SIG-M5 (cell line): ENCODE measurements around the gene BRAT1.

Experiments
- DNase-seq: peaks from one replicate; lab custom pipeline; 2025; lab: John Stamatoyannopoulos, UW

The BRAT1 gene

GRCh38 chr7:2559283-2559950 is 4.1 kb upstream of the BRAT1 start:
- DNase-seq, result no peak

GRCh38 chr7:2558629-2559282 is 3.4 kb upstream of the BRAT1 start, which contains the start of gene IQCE:
Gene IQCE, plus strand, starts transcription at chr7:2558979. Its CDS starts 203 bp downstream, at chr7:2559182.
- no peak for DNase-seq

- DNase-seq, result no peak
These were observed 638 bp downstream of the BRAT1 start for GRCh38 chr7:2554661-2555111.

- no peak for DNase-seq
These were observed 1.3 kb downstream of the BRAT1 start for GRCh38 chr7:2553831-2554581.

GRCh38 chr7:2553108-2553507 is 2.2 kb downstream of the BRAT1 start:
- DNase-seq, result no peak

- DNase-seq, result no peak
These were observed 3.9 kb downstream of the BRAT1 start for GRCh38 chr7:2551418-2551817.

- no peak for DNase-seq
These were observed 8.3 kb downstream of the BRAT1 start for GRCh38 chr7:2546776-2547586.

- no peak for DNase-seq
These were observed 9.4 kb downstream of the BRAT1 start for GRCh38 chr7:2545746-2546425.

DNA sequence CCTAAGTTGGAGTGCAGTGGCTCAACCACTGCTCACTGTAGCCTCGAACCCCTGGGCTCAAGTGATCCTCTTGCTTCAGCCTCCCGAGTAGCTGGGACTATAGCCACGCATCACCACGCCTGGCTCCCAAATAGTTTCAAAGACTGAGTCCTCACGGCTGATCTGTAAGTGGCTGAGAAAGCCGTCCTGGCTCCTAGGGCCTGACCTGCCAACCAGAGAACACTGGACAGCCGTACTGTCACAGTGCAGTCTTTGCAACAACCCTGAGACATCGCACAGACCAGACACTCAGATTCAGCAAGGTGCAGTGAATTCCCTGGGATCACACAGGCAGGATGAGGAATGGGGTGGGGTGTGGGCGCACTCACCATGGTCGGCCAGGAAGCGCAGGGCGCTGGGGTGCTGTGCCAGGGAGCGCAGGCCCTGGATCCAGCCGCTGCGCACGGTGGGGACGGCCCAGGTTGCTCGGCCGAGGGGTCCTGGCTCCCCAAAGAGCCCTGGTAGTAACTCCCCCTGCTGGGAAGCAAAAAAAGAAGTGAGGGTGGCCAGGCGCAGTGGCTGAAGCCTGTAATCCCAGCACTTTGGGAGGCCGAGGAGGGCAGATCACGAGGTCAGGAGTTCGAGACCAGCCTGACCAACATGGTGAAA is 10.7 kb downstream of the BRAT1 start:
- no peak for DNase-seq

DNA sequence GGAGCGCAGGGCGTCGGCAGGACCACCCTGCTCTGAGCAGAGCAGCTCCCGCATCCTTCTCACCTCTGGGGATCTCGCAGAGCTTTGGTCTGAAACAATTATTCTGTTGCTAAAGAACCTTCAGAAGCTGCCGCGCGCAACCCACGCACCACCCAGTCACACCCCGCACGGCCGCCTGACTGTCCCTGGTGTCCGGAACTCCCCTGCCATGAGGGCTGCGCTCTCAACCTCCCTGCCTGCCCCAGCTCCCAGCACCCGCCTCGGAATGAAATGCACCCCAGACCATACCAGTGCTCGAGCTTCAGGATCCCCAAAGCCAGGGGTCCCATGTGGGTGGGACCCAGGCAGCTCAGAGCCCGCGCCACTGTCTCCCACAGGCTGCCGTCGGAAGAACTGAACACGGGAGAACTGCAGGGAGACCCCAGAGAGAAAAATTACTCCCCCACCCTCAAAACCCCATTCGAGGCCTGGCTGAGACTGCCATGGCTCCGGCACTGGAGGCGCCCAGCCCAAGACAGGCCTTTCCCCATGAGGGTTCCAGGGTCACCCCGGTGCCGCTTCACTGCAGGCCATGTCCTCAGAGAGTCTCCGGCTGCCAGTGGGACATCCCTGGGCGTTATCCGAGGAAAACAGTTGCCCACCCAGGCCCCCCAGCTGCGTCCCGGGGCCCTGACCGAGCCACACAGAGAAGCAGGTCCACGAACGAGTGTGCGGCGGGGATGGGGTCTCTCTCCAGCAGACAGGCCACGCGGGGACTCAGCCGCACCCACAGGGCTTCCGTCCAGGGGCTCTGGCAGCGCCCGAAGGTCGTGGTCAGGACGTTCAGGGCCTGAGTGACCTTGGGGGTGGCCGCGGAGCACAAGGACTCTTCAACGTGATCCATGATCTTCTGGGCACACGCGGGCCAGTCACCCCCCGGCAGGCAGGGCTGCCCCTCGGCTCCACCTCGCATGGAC is 12.1 kb downstream of the BRAT1 start:
- DNase-seq, result no peak

DNA sequence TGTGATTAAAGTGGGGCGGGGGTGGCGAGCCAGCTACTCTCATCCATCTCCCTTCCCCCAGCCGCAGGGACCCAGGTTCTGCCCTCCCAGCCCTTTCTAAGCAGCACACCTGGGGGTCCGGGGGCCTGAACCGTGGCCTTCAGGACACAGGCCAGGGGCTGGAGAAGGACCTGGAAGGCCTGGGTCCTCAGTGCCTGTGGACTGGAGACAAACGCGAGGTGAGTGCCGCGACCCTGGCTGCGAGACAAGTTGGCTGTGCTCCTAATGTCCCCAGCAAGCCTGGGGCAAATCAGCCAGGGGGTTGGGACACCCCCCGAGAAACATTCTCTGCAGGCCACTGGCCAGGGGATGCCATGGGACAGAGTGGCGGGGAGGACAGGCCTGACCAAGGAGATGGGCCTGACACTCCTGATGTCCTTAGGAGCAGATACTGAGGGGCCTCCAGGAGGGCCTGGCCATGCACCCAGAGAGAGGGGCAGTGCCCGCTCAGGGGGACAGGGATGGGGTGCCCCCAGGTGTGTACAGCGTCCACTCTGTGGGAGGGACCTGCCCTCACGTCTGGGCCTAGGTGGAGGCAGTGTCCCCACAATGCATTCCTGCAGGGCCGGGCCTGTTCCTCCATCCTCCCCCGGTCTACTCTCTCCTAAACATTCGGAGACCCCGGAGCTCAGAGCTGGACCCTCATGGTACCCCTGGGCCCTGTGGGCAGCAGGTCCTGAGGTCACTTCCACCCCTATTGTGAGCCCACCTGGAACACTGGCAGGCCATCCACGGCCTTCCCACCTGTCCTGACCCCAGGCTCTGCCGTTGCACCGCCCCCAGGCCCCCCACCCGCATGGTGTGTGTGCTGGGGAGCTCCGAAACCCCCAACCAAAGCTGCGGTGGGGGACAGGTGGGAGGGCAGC is 13.1 kb downstream of the BRAT1 start:
- DNase-seq, result no peak

- no peak for DNase-seq
These were observed 13.9 kb downstream of the BRAT1 start for GRCh38 chr7:2541291-2542010.

DNA sequence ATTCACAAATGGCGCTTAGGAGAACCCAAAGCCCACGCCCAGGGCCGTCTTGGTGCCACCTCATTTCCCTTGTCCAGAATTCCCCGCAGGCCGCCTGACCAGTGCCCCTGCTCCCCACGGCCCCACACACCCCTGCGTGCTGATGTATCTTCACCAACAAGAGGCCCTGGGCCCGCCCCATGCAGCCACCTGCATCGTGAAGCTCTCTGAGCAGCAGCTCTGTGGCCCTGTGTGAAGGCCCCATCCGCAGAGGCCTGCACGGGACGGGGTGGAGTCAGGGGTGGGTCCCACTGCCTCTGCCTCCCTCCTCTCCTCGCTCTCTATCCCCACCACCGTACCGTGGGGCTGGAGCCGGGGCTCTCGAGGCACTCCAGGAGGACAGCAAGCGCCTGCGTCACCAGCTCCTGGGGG is 14.7 kb downstream of the BRAT1 start:
- DNase-seq, result no peak

DNA sequence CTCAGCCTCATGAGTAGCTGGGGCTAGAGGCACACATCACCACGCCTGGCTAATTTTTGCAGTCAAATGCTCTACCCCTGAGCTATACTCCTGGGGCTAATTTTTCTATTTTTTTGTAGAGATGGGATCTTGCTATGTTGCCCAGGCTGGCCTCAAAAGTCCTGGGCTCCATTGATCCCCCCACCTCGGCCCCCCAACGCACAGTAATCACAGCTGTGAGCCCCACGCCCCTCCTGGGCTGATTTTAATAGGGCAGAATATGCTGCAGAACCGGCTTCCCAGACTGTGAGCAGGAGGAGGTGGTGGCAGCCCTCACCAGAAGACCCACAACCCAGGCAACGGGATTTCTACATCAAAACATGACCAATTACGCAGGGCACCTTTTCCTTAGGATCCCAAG is 15.2 kb downstream of the BRAT1 start:
- no peak for DNase-seq

DNA sequence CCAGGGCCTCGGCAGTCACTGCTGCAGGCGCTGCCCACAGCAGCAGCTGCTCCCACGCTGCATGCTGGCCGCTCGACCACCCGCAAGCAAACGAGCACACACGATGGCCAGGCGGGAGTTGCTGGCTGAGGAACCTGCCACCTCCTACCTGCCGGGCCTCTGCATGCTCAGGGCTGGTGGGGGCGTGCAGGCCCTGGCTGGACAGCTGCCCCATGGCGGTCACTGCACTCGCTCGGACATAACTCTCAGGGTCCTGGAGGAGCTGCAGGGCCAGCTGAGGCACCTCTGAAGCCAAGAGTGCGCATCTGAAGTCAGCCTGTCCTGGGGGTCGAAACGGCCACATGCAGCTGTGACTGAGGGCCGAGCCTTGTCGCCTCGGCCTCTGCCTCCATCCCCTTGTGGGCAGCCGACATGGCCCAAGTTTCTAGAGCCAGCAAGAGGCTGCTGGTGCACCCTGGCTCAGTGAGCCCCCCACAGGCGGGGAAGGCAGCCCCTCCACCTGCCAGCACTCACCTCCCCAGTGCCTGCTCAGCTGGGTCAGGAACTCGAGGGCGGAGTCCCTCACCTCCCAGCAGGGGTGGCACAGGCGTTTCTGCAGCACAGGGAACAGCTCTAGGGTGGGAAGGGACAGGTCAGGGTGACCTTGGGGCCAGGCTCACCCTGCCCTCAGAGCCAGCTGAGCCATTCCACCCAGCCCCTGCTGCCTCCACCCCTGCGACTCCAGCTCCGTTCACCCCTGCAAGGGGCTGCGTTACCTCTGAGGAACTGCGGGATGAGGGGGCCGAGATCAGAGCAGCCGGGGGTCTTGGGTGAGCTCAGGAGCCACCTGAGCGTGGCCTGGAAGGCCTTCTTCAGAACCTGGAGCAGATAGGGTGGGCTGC is 16.1 kb downstream of the BRAT1 start:
- DNase-seq, result no peak

DNA sequence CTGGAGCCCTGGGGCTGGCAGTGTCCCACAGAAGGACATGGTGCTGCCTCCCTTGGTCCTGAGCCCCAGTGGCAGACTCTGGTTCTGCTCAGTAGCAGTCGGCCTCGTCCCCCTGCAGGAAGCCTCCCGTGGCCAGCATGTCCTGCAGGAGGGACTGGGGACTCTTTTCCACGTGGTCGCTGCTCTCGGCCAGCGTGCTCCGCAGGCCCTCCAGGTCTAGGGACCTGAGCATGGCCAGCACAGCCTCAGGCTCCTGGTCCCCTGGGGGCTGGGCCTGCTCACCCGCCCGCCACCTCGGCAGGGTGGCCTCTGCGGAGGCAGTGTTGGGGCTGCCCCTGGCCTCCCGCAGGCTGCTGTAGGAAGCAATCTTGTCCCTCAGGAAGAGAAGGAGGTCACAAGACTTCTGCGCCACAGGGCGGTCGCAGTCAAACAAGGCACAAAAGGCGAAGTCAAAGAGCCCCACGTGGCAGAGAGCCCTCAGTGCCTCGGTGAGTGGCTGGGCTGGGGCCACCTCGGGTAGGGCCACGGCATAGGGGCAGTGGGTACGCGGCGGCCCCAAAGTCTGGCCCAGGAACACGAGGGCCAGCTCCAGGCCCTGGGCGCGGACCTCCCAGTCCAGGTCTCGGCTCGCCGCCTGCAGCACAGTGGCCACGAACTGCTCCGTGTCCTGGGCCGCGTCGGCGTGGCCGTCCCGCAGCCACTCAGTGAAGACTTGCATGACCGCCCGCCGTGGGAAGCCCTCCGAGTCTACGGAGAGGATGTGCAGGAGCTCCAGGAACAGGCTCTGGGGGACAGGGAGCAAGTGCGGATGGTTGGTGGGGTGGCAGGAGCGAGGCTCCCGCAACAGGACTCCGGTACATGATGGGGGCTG is 17.1 kb downstream of the BRAT1 start:
- no peak for DNase-seq
